22Rv1 (cell line): ENCODE data around the gene RNF130.

Experiments used
- CTCF ChIP-seq: fragments of 450-650 bp; IDR thresholded peaks from 2 replicates; pipeline ENCODE4 v1.5.1; 2017; ENCODE audit warnings: mild to moderate bottlenecking
- ZFX ChIP-seq: fragments of 450-650 bp; IDR thresholded peaks from 2 replicates; pipeline ENCODE4 v1.6.1; 2017; ENCODE audit warnings: antibody characterized with exemption, borderline replicate concordance

- TF ChIP-seq CTCF: no peak
- no peak for TF ChIP-seq ZFX
Measured at GRCh38 chr5:179906294-179906794, 165.2 kb downstream of the RNF130 start.
